GM21423 (cell line): ENCODE data around the gene ANKRD12.

ENCODE experiments used
- ATAC-seq: cut with Tn5 transposase; IDR thresholded peaks from one replicate; pipeline ENCODE4 v1.9.1; 2021; ENCODE audit warnings: mild to moderate bottlenecking, moderate library complexity; ENCODE audit not compliant: unreplicated experiment

The ANKRD12 gene

DNA sequence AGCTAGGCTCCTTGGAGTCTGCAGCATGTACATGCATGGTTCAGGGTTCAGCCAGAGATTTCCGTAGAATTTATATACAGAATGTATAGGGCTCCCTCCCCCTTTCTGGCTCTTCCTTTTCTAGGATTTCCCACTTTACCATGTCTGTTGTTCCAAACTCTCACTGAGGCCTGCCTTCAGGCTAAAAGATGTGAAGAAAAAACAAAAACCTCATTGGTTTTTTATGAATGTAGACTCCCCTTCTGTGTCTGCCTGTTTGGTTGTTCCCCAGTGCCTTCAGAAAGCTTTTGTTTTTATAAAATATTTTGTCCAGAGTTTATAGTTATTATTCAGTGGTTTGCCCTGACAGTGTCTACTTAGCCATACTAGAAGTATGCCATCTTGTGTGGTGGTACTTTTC lies 30.5 kb upstream of the ANKRD12 start:
- ATAC-seq: no peak

DNA sequence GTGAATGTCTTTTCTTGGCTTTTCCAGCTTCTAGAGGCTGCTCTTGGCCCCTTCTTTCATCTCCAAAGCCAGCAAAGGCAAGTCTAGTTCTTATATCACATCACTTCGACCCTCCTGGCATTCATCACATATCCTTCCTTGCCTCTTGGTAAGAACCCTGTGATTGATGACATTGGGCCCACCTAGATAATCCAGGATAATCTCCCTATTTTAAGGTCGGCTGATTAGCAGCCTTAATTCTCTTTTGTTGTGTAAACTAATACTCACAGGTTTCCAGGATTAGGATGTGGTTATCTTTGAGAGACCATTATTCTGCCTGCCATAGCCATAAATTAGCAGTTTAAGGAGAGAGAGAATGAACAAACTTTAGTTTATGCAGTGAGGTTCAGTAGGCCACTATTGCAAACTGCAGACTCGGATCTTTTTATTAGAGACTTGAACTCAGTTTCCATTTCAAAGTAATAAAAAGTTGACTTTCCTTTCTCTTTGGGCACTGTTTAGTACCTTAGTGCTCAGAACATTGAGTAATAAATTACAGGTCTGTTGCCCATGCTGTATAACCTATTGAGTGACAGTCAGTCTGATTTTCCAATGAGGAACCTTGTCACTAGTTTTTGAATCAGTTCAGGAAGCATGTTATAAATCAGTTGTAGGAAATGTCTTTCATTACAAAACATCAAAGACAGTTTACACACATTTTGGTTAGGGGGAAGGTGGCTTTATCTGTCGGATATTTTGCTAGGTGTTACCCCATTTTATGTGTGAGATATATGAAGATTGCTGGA lies 29.6 kb upstream of the ANKRD12 start:
- ATAC-seq: no peak

DNA sequence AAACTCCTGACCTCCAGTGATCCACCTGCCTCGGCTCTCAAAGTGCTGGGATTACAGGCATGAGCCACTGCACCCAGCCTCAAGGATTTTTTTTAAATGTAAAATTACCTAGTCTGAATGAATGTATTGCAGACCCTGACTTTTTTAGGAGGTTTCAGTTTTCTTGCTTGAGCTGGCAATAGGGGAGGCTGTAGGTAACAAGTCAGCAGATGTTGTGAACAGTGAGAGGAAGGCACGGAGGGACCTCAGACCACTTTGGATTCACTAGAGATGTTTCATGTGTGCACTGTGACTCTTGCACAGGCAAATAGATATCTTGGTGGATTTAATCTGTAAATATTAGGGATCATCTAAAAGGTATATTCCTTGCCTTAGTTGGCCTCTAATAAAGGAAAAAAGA lies 27.7 kb upstream of the ANKRD12 start:
- no peak for ATAC-seq

DNA sequence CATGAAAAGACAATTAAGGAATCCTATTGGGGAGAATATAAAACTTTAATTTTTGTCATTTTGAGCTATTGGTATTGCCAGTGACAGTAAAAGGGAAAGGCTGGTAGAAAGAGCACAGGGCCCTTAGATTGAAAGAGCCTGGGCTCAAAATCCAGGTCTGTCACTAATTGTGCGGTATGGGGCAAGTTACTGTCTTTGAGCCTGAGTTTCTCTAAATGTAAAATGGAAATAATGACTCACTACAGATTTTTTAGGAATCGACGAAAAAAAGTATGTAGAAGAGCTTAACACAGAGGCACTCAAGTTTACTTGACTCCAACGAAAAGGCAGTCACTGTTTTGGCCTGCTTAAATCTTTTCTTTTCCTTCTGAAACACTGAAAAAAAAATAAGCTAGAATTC lies 27.1 kb upstream of the ANKRD12 start:
- ATAC-seq: no peak

DNA sequence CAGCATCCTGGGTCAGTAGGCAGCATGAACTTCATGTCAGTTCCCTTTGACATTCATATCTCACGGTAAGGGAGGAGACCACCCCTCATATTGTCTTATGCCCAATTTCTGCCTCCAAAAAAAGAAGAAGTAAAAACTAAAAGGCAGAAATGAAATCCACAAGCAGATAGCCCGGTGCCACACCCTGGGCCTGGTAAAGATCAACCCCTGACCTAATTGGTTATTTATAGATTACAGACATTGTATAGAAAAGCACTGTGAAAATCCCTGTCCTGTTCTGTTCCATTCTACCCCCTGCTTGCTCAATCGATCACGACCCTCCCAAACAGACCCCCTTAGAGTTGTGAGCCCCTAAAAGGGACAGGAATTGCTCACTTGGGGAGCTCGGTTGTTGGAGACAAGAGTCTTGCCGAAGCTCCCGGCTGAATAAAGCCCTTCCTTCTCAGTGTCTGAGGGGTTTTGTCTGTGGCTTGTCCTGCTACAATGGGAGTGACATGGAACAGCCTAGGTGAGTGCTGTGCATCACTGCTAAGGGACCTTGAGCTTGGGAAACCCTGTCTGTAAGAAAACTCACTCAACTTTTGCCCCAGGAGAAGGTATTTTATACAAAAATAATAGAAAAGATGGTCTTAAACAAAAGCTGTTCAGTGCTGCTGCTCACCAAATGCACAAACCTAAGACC lies 23.0 kb upstream of the ANKRD12 start:
- ATAC-seq: no peak

DNA sequence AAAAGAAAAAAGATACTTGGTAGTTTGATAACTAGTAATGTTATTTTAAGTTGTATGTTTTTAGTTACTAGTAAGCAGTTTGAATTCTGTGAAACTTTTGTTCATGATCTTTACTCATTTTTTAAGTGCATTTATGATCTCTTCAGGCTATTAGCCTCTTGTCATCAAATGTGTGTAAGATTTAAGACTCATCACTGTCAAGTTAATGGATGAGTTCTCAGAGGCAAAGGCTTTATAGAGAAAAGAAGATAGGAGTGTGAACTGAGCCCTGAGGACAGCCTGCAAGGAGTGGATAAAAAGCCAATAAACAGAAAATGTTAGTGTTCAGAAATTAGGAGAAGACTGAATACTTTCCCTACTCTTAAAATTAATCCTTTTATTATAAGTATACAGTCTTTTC lies 20.6 kb upstream of the ANKRD12 start:
- no peak for ATAC-seq

DNA sequence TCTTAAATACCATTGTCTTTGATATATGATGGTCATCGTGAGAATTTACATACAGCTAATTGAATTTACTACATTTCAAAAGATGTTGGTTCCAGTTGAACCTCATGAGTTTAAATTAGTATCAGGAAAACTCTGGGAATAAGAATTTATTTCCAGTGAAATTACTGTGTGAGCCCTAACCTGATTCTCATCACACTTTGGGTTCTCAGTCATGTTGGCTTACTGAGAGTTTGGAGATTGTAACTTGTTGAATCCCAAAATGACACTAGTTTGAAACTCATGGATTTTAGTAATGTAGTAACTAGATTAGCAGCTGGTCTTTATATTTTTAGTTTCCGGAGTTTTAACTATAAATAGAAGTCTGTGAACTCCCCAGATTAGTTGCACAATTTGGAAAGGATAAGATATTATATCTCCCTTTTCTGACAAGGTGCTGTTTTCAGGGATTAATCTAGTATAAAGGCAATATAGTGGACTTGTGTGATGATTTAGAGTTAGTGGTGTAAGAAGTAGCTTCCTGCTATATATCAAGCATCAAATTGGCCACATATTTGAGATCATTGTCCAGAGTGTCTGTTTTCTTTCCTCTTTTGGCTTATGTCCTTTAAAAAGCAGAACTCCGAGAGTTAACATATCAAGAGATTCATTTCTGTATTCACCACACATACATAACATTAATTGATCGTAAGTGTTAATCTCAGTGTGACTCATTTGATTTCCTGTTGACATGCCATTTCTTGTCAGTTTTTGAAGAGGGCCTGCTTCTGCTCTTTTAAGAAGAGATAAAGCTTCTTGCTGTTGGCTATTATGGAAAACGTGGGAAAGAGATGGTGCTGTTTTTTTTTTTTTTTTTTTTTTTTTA lies 18.4 kb upstream of the ANKRD12 start:
- no peak for ATAC-seq

DNA sequence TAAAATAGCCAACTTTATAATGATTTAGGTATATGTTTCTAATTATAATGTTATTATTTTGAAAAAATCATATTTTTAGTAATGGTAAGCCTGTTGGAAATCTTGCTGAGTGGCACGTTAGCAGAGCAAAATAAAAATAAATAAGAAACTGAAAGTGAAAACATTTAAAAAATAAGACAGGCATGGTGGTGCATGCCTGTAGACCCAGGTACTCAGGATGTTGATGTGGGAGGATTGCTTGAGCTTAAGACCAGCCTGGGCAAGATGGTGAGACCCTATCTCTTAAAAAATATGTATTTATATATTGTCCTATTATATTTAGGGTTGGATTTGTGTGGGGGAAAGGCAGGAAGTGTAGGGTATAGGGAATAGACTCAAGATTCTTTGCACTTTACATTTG lies 15.8 kb upstream of the ANKRD12 start:
- ATAC-seq: no peak

DNA sequence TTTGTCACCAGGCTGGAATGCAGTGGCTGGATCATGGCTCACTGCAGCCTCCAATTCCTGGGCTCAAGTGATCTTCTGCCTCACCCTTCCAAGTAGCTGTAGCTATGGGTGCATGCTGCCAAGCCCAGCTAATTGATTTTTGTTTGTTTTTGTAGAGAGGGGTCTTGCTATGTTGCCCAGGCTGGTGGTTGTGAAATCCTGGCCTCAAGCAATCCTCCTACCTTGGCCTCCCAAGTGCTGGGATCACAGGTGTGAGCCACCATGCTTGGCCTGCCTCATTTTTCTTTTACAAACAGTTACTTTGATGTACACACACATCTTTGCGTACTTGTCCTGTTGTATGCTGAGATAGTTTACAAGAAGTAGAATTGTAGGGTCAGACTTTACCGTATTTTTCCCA lies 13.1 kb upstream of the ANKRD12 start:
- no peak for ATAC-seq

DNA sequence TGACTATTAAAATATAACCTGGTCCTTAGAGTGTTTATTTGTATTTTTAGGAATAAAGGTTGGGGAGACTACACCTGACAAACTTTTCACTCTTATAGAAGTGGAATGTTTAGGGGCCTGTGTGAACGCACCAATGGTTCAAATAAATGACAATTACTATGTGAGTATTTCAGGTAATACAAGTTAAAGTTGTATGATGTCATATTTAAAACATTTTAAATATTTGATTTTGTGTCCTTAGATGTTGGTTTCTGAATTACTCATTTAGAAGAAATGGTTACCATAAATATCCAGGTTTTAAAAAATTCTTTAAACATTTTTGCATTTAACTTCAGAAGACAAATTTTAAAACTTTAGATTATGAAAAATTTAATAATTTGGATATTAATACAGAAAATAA lies 11.8 kb upstream of the ANKRD12 start:
- ATAC-seq: no peak

DNA sequence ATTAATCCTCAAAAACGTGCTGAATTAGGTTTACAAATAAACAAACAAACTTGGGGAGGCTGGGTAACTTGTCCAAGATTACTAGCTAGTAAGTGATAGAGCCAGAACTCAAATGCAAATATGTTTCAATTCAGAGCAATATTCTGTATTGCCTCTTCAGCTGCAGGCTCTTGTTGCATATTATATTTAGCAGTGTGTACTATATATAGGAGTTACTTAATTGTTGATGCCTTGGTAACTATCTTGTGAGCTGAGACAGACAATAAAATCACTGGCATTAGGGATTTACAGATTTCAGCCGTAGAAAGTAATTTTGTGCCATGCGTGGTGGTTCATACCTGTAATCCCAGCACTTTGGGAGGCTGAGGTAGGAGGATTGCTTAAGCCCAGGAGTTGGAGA lies 10.2 kb upstream of the ANKRD12 start:
- no peak for ATAC-seq

DNA sequence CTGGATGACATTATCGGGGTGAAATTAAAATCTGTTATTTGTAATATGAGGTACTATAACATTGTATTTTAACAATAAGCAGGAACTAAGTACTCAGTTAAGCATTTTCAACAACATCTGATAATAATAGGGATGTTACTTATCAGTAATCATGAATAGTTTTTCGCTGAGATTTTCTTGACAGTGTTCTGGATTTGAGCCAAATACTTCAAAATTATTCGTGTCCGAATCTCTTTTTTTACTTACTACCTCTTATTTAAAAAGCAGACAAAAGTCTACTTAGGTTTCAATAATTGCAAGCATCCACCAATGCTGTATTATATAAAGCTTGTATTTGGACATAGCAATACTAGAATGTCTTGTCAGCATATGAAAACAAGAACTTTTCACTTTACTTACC lies 6.4 kb upstream of the ANKRD12 start:
- no peak for ATAC-seq

DNA sequence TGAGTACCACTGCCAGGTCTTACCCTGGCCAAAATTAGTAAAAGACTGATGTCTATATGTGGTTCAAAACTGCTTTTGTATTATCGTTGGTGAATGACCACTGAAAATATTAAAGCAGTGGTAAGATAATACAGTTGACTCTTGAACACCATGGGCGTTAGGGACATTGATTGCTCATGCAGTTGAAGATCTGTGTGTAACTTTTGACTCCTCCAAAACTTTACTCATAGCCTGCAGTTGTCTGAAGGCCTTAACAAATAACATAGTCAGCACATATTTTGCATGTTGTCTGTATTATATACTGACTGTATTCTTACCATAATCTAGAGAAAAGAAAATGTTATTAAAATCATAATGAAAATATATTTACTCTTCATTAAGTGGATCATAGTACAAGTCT lies 5.8 kb upstream of the ANKRD12 start:
- no peak for ATAC-seq

DNA sequence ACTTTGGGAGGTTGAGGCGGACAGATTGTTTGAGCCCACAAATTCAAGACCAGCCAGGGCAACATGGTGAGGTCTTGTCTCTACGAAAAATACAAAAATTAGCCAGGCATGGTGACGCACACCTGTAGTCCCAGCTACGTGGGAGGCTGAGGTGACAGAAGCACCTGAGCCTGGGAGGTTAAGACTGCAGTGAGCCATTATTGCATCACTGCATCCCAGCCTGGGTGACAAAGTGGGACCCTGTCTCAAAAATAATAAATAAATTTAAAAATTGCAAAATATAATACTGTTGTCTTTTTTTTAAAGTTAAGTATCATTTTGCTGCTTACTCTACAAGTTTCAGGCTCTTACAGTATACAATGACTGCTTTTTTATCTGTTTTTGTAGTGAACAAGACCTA lies 4.0 kb upstream of the ANKRD12 start:
- ATAC-seq: no peak

DNA sequence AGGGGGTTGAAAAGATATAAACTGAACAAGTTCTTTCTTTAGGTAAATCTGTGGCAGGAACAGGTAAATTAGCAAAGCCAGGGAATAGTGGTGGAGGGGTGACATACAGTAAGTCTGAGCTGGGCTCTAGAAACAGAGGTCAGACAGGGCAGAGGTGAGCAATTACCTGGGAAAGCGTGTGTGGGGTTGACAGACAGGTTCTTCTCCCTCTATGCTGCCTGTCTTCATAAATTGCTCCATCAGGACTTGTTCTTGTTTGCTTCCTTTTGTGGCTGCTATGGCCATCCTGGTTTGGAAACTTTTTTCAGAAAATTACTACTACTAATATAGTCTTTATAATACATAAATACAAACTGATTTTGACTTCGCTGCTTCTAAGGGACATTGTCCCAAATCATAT lies 3.4 kb upstream of the ANKRD12 start:
- no peak for ATAC-seq

DNA sequence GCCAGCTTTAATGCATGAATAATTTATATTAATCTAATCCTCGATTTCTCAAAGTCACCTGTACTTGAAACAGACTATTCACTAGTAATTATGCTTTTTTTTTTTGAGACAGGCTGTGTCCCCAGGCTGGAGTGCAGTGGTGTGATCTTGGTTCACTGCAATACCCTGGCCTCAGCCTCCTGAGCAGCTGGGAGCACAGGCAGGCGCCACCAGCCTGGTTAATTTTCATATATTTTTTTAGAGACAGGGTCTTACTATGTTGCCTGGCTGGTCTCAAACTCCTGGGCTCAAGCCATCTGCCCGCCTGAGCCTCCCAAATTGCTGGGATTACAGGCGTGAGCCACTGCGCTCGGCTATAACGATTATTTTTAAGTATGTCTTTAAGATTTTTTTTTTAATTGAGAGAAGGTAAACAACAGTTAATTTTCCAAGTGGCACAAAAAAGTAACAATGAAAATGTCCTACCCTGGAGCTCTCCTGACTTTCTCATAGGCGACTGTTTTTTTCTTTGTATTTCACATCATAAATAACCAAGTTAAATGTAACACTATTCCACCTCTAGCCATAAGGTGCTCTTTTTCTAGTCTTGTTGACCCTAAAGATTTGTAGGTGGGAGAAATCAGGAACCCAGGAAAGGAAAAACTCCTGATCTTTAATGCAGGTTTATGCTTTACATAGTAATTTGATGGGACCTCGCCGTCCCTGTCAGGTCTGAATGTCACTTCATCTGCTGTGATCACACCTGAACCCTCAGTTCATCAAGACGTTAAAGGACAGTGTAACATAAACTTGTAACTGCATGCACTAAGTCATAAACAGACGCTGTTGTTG lies 1.3 kb upstream of the ANKRD12 start:
- no peak for ATAC-seq

DNA sequence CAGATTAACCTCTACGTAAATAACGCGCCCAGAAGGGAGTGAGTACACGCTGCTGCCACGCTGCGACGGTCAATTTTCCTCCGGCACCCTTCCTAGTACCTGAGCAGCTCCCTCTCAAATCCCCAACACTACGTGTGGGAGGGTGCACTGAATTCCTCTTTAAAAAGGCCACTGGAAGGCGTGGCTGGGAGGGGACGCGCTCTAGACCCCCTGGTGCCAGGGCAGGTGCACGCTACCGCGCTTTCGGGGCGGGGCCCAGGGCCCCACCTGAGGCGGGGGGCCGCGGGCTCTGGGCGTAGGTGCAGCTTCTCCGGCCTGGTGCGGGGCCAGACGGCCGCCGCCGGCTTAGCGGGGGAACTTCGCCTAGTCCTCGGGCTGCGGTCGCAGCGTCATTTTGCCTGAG lies 668 bp upstream of the ANKRD12 start:
- ATAC-seq: peak; percentile 20

DNA sequence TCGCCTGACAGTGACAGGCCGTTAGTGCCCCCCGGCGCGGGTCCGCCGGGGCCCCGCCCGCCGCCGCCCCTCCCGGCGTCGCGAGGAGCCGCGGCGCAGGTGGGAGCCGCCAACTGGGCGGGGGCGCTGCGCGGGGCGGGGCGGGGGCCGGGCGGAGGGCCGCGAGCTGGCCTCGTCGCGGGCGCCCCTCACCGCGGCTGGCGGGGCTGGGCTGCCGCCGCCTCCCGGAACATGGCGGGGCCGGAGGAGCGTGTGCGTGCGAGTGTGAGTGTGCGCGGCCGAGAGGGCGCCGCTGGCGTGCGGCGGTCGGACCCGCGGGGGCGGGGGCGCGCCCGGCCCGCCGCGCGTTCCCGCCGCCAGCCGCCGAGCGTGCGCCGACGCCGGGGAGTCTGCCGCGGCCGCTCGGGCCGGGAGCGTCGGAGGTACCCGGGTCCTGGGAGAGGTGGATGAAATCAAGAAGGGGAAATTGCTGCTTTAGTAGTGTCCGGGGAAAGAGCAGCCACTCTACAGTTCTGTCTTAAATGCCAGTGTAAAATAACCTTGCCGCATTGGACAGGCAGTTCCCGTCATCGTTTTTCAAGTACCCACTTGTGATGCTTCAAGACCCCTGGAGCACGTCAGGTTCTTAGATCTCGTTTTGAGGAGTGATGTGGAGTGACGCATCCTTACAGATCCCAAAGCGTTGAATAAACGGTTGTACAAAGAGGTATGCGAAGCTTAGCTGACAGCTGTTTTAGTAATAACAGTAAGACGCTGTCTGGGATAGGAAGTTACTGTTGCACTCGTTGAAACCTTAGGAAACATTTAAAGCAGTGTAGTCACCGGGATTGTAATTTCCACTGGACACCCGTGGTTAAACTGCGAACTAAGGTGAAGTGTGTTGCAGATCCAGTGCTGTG lies 836 bp downstream of the ANKRD12 start:
- ATAC-seq: peak; percentile 37

DNA sequence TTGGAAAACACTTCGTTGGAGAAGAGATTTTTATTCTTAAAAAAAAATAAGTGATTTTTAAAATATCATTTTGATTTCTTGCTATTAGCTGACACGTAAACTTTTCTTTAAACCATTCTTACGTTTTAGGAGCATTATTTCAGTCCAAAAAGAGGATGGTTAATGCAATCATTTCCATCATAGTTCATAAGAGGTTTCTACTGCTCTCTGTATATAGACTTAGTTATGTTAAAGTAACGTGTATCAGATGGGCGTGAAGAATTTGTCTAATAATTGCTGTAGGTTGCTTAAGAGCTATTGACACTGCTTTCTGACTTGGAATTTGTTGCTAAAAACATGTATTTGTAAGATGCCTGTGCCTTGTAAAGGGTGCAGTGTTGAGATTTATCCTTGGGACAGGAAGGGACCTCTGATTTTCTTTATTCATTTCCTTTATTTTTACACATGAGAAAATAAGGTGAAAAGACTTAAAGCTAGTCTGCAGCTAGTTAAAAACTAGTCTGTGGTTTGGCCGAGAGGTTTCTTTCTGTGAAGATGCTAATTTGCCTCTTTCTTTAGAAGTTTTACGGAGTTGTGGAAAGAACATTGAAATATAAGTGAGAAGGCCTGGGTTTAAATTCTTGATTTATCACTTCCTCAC lies 2.9 kb downstream of the ANKRD12 start:
- no peak for ATAC-seq
